AML-193 (cell line): ENCODE data around the gene ALAD.

Source experiments
- DNase-seq, 2 experiments: peaks; one replicate each; lab custom pipeline; 2025; lab: John Stamatoyannopoulos, UW

ALAD gene

GRCh38 chr9:113349066-113349444, 52.0 kb downstream of the ALAD start:
- DNase-seq: peak in 1 of 2 experiments; percentile 10

- no peak for DNase-seq
Measured at GRCh38 chr9:113348437-113348836, 52.6 kb downstream of the ALAD start.

- DNase-seq: no peak
Measured at GRCh38 chr9:113345671-113346070, 55.4 kb downstream of the ALAD start.

- DNase-seq: no peak
Measured at GRCh38 chr9:113345190-113345589, 55.9 kb downstream of the ALAD start.

GRCh38 chr9:113343732-113344231, 57.3 kb downstream of the ALAD start:
- DNase-seq: peak; percentile 67 to 68

- no peak for DNase-seq
Measured at GRCh38 chr9:113341712-113342410, 59.2 kb downstream of the ALAD start.

GRCh38 chr9:113340011-113340699, 60.9 kb downstream of the ALAD start, which contains the start of gene WDR31:
Gene WDR31, minus strand, starts transcription at chr9:113340275. Its CDS starts 8,253 bp downstream, at chr9:113332022.
- DNase-seq: peak; percentile 72

- no peak for DNase-seq
Measured at GRCh38 chr9:113337714-113338113, 63.4 kb downstream of the ALAD start.
